Prostate gland (tissue), 2 donors: ENCODE results near the gene EHBP1L1.

Experiments used
- POLR2A ChIP-seq: fragments of 450-650 bp; IDR thresholded peaks from one replicate; pipeline ENCODE4 v1.6.1; 2016; ENCODE audit warnings: antibody characterized with exemption, mild to moderate bottlenecking
- TF ChIP-seq, protein P1 (sequence below), 4 experiments: fragments of 200-600 bp in 2 of 4; fragments of 450-650 bp in 2 of 4; sonication (generic) in 2 of 4; IDR thresholded peaks; 1 replicate in 3 of 4; 2 replicates in 1 of 4; pipeline ENCODE4 v1.5.1; 2016 to 2019; ENCODE audit warnings: antibody characterized with exemption in 4 of 4, mild to moderate bottlenecking in 2 of 4, moderate library complexity in 2 of 4

DNA sequence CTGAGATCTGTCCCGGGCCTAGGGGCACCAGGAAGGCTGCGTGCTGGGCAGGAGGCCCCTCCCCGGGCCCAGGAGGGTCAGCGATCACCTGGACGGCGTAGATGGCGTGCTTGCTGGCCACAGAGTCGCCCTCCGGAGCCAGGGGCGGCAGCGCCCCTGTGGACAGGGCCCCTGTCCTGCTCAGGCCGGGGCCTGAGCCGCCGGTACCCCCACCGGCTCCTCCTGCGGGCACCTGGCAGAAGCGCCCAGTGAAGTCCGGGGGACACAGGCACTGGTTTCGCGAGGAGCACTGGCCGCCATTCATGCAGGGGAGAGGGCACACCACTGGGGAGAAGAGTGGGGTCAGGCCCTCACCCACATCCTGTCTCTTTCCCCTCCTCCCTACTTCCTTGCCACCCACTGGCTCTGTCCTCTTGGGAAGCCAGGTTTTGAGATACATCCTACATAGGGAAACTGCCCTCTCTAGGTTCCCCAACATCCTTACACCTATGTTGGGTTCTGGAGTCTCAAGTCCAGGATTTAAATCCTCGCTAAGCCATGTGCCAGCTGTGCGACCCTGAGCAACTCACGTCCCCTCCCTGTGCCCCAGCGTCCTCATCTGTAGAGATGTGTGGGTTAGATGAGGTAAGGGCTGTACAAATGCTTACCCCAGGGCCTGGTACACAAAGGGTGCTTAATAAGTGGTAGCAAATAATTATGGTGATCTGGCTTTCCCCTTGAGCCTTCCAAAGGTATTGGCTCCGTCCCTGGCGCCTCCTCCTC lies 21.6 kb upstream of the EHBP1L1 start:
- TF ChIP-seq, protein P1, sequence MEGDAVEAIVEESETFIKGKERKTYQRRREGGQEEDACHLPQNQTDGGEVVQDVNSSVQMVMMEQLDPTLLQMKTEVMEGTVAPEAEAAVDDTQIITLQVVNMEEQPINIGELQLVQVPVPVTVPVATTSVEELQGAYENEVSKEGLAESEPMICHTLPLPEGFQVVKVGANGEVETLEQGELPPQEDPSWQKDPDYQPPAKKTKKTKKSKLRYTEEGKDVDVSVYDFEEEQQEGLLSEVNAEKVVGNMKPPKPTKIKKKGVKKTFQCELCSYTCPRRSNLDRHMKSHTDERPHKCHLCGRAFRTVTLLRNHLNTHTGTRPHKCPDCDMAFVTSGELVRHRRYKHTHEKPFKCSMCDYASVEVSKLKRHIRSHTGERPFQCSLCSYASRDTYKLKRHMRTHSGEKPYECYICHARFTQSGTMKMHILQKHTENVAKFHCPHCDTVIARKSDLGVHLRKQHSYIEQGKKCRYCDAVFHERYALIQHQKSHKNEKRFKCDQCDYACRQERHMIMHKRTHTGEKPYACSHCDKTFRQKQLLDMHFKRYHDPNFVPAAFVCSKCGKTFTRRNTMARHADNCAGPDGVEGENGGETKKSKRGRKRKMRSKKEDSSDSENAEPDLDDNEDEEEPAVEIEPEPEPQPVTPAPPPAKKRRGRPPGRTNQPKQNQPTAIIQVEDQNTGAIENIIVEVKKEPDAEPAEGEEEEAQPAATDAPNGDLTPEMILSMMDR (IDR thresholded peaks at IDR 0.05), result no peak
- no peak for TF ChIP-seq POLR2A
